Central memory CD8-positive, alpha-beta T cell (primary cell): Measurements from ENCODE around the gene MACF1.
"Not testable (repeated sequence)": the region's sequence is repeated elsewhere in the genome, so short reads cannot be mapped to it uniquely, and the experiment has no call there.

Experiments used
- ATAC-seq: fragments of 150-1000 bp; cut with Tn5 transposase; replicated peaks from 2 replicates; pipeline ENCODE4 v1.10.0; 2022; ENCODE audit warnings: mild to moderate bottlenecking, moderate FRiP score, moderate number of reproducible peaks; ENCODE audit not compliant: poor library complexity, severe bottlenecking; ENCODE audit errors: extremely low read depth
- DNase-seq, 2 donors: peaks; one replicate each; pipeline ENCODE4 v3.0.0; 2021; ENCODE audit warnings: low spot score in 2 of 2
- H3K27ac Mint-ChIP-seq: one replicate; pipeline ENCODE4 v1.8.0; 2022; ENCODE audit warnings: low read depth, mild to moderate bottlenecking, moderate library complexity, mixed read lengths
- H3K27me3 Mint-ChIP-seq: one replicate; pipeline ENCODE4 v1.8.0; 2022; ENCODE audit warnings: mixed read lengths
- H3K36me3 Mint-ChIP-seq: one replicate; pipeline ENCODE4 v1.8.0; 2022; ENCODE audit warnings: mild to moderate bottlenecking, moderate library complexity, mixed read lengths; ENCODE audit not compliant: insufficient read depth
- H3K4me1 Mint-ChIP-seq: one replicate; pipeline ENCODE4 v1.8.0; 2022; ENCODE audit warnings: mixed read lengths
- H3K4me3 Mint-ChIP-seq: one replicate; pipeline ENCODE4 v1.8.0; 2022; ENCODE audit warnings: mild to moderate bottlenecking, moderate library complexity, mixed read lengths
- H3K9me3 Mint-ChIP-seq: one replicate; pipeline ENCODE4 v1.8.0; 2022; ENCODE audit warnings: mixed read lengths

The MACF1 gene

DNA sequence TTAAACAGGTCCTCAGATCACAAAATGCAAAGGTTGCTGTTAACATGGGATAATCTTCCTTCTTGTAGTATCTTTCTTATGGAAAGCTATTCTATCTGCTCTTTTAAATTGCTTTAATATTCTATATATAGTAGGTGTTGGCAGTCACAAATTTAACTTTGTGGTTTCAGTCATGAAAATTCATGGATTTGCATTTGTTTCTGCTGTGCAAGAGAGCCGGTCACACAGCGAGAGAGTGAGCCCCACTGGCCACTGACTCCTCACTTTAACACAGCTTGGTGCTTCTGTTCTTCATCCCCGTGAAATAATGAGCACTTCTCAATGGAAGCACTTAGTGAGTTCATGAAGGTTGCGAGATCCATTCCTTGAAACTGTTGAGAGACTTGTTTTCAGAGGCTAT lies 268.8 kb downstream of the MACF1 start:
- H3K27me3 Mint-ChIP-seq, result no peaks in the 10 kb centered on the region
- no peaks in the 10 kb centered on the region for H3K9me3 Mint-ChIP-seq
- no peak overlapping the region for H3K4me3 Mint-ChIP-seq
- DNase-seq, result no peak
- H3K27ac Mint-ChIP-seq, result peak overlapping the region; percentile 13
- H3K36me3 Mint-ChIP-seq, result peaks cover 64% of the 10 kb centered on the region
- peaks cover 5% of the 10 kb centered on the region for H3K4me1 Mint-ChIP-seq
- ATAC-seq, result no peak

DNA sequence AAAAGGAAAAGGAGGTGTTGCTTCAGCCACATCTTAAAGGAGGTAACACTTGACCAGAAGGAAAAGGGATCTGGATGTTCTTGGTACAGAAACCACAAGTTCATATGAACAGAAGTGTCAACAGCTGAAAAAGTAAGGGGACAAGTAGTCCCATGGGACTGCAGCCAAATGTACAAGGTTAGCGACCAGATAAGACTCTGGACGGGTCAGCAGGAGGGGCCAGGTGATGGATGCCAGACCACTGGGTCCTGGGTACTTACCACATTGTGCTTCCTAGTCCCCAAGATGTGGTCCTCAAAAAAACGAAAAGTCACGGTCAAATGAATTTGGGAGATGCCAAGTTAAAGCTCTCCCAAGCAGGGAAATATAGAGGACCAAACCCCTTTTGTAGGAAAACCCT lies 270.3 kb downstream of the MACF1 start:
- Mint-ChIP-seq H3K9me3 (no peaks in the 10 kb centered on the region), H3K27me3 (no peaks in the 10 kb centered on the region), H3K27ac (no peak overlapping the region), H3K36me3 (peaks cover 59% of the 10 kb centered on the region), H3K4me3 (no peak overlapping the region), H3K4me1 (no peaks in the 10 kb centered on the region)
- no peak for DNase-seq
- no peak for ATAC-seq

DNA sequence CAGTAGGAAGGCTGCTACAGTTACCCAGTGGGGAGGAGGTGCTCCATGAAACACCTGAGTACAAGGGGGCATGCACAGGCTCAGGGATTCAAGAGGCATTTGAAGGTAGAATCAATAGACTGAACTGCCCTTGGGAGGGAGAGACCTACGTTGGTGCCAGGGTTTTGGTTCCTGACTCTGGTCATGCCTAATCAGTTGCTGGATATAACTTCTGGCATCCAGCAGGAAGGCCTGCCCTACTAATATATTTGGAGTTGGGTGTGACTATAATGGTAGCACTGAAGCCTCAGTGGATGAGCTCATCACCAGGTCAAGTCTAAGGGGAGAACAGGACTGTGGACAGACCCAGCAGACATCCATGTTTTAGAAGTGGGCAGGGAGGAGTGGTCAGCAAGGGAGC lies 271.1 kb downstream of the MACF1 start:
- not testable (repeated sequence) for H3K4me1 Mint-ChIP-seq, ATAC-seq, H3K27me3 Mint-ChIP-seq, H3K27ac Mint-ChIP-seq, H3K9me3 Mint-ChIP-seq, DNase-seq, H3K4me3 Mint-ChIP-seq
- peaks cover 63% of the 10 kb centered on the region for H3K36me3 Mint-ChIP-seq

DNA sequence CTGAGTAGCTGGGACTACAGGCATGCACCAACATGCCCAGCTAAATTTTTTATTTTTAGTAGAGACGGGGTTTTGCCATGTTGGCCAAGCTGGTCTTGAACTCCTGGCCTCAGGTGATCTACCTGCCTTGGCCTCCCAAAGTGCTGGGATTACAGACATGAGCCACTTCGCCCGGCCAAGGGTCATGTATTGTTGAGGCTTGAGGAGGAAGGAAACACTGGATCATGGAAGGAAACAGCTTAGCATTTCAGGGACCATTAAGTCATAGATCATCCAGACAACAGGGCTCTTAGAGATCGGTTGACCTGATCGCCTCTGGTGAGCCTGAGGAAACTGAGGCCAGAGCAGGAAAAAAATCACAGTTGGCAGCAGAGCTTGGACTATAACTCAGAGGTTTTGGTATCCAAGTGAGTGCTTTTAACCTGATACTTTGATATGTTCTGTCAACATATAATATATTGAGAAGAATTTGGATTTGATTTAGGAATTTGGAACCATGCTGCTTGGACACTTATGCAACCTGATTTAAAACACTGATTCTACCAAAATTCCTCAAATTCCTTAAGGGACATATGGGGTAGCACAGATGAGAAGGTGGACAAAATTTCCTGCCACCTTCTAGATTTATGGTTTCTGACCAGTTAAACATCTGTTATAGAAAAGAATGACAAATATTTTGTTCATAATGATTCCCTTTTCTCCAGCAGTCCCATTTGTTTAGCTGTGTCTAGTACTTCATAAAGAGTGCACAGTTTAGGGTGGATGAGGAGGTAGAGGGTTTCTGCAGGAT lies 273.8 kb downstream of the MACF1 start:
- H3K4me1 Mint-ChIP-seq, result no peaks in the 10 kb centered on the region
- H3K27ac Mint-ChIP-seq, result no peak overlapping the region
- ATAC-seq (no peak), DNase-seq (no peak)
- no peaks in the 10 kb centered on the region for H3K9me3 Mint-ChIP-seq
- no peaks in the 10 kb centered on the region for H3K27me3 Mint-ChIP-seq
- H3K4me3 Mint-ChIP-seq, result no peak overlapping the region
- peaks cover 67% of the 10 kb centered on the region for H3K36me3 Mint-ChIP-seq

DNA sequence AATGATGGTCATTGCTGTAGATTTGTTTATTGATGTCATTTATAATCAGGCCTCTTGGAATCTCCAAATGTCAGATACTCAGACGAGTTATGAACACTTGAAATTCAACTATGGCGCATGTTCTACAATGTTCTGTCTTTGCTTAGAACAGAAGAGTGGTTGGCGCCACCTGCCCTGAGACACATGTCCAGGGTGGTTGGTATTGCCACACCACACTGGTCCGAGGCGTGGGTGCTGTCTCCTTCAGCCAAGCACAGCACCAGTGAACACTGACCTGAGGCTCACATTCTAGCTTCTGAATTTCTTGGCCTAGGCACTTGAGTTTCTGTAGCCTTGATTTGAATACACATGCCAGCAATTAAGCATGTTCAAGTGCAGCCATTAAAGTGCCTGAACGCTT lies 276.8 kb downstream of the MACF1 start:
- peak overlapping the region; percentile 51 for H3K27ac Mint-ChIP-seq
- no peaks in the 10 kb centered on the region for H3K4me1 Mint-ChIP-seq
- DNase-seq (no peak), ATAC-seq (no peak)
- H3K9me3 Mint-ChIP-seq, result no peaks in the 10 kb centered on the region
- no peaks in the 10 kb centered on the region for H3K27me3 Mint-ChIP-seq
- H3K4me3 Mint-ChIP-seq, result no peak overlapping the region
- peaks cover 69% of the 10 kb centered on the region for H3K36me3 Mint-ChIP-seq

DNA sequence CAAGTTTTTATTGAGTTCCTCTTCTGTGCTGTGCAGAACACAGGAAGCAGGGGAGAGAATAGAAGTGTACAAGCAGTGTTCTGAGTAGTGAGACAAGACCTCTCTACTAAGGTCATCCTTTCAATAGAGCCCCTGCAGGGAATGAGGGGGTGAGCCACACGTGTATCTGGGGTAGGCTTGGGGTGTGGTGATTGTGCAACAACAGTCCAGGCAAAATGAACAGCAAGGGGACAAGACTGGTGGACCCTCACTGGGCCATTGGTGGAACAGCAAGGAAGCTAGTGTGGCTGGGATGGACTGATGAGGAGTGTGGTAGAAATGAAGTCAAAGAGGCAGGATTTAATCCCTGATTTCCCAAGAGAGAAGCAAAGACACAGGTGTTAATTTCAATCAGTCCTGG lies 278.8 kb downstream of the MACF1 start:
- DNase-seq (no peak), ATAC-seq (no peak)
- H3K4me1 Mint-ChIP-seq, result no peaks in the 10 kb centered on the region
- H3K9me3 Mint-ChIP-seq, result no peaks in the 10 kb centered on the region
- H3K4me3 Mint-ChIP-seq, result no peak overlapping the region
- H3K36me3 Mint-ChIP-seq, result peaks cover 68% of the 10 kb centered on the region
- H3K27me3 Mint-ChIP-seq, result no peaks in the 10 kb centered on the region
- H3K27ac Mint-ChIP-seq, result no peak overlapping the region

DNA sequence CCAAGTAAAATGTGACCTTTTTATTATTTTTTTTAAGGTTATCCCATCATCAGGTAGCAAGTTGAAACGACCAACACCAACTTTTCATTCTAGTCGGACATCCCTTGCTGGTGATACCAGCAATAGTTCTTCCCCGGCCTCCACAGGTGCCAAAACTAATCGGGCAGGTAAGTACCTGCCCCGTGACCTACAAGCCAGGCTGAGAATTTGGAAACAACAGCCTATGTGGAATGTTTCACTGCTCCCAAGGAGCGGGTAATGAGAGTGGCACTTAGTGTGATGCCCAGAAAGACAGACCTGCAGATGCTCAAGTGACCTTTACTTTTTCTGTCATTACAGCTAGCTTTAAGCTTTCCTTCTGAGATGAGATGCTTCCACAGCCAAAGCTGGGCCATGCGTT lies 280.1 kb downstream of the MACF1 start:
- no peak overlapping the region for H3K4me3 Mint-ChIP-seq
- DNase-seq (no peak), ATAC-seq (no peak)
- H3K36me3 Mint-ChIP-seq, result peaks cover 64% of the 10 kb centered on the region
- no peaks in the 10 kb centered on the region for H3K27me3 Mint-ChIP-seq
- no peak overlapping the region for H3K27ac Mint-ChIP-seq
- H3K9me3 Mint-ChIP-seq, result no peaks in the 10 kb centered on the region
- no peaks in the 10 kb centered on the region for H3K4me1 Mint-ChIP-seq

DNA sequence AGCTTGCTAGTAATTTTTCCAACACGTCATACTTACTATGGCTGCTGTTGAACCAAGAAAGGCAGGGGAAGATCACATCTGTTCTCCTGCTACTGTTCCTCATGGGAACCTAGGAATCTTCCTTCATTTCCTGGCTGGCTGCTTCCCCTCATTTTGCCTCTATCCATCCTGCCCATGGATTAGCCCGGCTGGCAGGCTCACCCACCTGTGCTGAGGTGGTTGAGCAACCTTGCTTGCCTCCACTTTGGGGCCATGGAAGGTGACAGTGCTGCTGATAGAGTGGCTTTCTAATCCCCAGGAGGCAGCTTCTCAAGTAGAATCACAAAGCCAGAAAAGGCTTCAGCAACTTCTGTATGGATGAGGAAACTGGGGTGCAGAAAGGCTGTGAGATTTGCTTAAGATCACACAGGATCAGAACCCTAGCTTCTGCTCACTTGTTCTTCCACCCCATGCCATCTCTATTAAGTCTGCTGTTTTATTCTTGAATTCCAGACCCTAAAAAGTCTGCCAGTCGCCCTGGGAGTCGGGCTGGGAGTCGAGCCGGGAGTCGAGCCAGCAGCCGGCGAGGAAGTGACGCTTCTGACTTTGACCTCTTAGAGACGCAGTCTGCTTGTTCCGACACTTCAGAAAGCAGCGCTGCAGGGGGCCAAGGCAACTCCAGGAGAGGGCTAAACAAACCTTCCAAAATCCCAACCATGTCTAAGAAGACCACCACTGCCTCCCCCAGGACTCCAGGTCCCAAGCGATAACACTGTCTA lies 280.7 kb downstream of the MACF1 start:
- Mint-ChIP-seq H3K36me3 (peaks cover 57% of the 10 kb centered on the region), H3K27ac (no peak overlapping the region), H3K4me3 (no peak overlapping the region), H3K9me3 (no peaks in the 10 kb centered on the region), H3K27me3 (no peaks in the 10 kb centered on the region), H3K4me1 (peaks cover 1% of the 10 kb centered on the region)
- ATAC-seq (no peak), DNase-seq (no peak)

DNA sequence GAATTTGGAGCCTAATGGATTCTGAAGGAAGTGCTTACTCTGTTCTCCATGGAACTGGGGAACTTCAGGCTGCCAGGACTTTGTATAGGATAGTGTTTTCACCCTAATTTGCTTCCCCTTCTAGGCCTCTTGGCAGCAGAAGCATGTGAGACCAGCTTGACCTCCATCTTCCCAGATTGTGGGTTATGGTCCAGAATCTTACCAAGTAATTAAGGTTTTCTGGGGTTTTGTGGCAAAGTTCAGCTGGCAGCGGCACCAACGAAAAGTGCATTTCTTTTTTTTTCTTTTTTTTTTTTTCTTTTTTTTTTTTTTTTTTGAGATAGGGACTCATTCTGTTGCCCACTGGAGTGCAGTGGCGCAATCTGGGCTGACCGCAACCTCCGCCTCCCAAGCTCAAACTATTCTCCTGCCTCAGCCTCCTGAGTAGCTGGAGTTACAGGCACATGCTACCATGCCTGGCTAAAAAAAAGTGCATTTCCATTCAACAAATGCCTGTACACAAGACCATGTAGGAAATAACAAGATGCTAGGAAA lies 283.6 kb downstream of the MACF1 start:
- Mint-ChIP-seq H3K36me3 (peaks cover 34% of the 10 kb centered on the region), H3K4me1 (peaks cover 7% of the 10 kb centered on the region)
- no peak for ATAC-seq

DNA sequence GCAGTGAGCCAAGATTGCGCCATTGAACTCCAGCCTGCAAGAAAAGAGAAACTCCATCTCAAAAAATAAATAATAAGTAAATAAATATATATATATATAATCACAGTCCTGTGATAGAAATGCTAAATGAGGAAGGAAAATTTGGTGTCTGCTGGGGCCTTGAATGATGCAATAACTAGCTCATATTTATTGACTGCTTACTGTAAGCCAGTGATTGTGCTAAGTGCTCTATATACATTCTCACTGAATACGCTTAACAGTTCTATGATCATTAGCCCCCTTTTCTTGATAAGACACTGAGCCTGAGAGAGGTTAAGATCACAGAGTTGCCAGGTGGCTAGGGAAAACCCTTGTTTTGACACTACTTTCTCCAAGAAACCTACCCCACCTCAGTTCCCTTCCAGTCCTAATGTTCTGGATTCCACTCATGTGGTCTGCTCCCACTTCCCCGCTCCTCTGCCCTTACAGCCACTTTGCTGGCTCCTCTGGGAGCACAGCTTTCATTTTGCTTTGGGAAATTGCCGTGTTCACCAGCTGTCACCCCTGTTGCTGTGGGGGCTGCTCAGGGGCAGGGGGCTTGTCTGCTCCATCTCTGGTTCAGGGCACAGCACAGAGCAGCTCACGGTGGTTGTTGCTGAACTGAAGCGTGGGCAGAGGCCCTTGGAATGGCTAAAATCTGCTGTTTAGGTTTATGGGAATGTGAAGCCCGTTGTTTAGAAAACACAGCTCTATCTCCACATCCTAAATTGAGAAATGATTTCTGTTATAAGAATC lies 284.5 kb downstream of the MACF1 start:
- peaks cover 14% of the 10 kb centered on the region for H3K27me3 Mint-ChIP-seq
- H3K4me3 Mint-ChIP-seq, result no peak overlapping the region
- no peak overlapping the region for H3K27ac Mint-ChIP-seq
- no peak for ATAC-seq
- no peak for DNase-seq
- H3K36me3 Mint-ChIP-seq, result peaks cover 26% of the 10 kb centered on the region
- H3K4me1 Mint-ChIP-seq, result peaks cover 7% of the 10 kb centered on the region
- H3K9me3 Mint-ChIP-seq, result no peaks in the 10 kb centered on the region

More for the DNA sequence above, 283.6 kb downstream of the MACF1 start:
- H3K9me3 Mint-ChIP-seq, result no peaks in the 10 kb centered on the region
- H3K4me3 Mint-ChIP-seq, result no peak overlapping the region
- peaks cover 5% of the 10 kb centered on the region for H3K27me3 Mint-ChIP-seq
- DNase-seq, result no peak
- no peak overlapping the region for H3K27ac Mint-ChIP-seq

DNA sequence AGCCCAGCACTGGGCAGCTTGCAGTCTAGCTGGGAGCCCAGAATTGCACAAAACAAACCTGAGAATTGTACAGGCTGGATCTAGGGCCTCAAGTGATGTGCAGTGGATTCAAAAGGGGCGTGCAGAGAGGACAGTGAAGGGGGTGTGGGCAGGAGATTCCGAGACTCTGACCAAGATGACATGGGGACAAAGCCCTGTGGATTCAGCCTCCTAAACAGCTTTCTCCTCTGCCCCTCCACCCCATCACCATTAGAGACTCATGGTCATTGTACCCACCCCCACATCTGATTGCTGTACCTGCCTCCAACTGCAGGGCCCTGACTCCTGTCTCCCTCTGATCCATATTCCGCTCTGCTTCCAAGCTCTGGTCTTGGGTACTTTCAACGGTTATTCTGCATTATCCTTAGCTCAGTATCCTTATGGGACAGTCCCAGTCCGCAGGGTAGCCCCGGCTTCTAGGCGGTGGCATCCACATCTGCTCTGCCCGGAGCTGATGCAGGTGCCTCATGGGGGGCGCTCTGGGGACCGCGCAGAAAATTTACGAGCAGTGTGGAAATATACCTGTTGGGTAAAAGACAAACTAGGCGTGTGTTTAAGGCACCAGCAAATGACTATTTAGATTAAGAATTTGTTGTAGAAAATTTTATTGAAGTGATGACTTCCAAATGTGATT lies 285.2 kb downstream of the MACF1 start:
- Mint-ChIP-seq H3K4me3 (peak overlapping the region; percentile 75), H3K36me3 (peaks cover 22% of the 10 kb centered on the region), H3K9me3 (no peaks in the 10 kb centered on the region), H3K27ac (no peak overlapping the region), H3K4me1 (peaks cover 7% of the 10 kb centered on the region), H3K27me3 (peaks cover 21% of the 10 kb centered on the region)
- no peak for DNase-seq
- no peak for ATAC-seq

DNA sequence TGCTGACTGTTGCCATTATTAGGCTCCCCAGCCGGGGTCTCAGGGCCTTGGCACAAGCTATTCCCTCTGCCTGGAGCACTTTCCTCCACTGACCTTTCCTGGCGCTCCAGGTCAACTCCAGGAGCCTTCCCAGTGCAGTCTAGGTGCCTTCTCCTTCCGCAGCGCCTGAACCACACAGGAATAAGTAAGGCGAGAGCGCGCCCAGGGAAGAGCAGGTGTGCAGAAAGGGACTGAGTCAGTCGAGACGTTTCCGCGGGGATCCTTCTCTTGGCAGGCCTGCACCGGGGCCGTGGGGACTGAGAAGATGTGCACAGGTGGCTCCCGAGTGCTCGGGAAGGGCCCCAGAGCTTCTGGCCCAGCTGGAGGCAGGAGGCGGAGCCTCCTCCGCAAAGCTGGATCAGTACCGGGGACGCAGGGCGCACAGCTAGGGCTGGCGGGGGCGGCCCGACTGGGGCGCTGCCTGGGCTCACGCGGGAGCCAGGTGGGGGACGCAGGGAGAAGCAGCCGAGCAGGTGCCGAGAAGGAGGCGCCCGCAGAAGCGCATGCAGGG lies 286.2 kb downstream of the MACF1 start:
- H3K36me3 Mint-ChIP-seq, result peaks cover 13% of the 10 kb centered on the region
- ATAC-seq (peak; percentile 38), DNase-seq (no peak)
- no peak overlapping the region for H3K27ac Mint-ChIP-seq
- H3K4me3 Mint-ChIP-seq, result peak overlapping the region; percentile 75
- H3K9me3 Mint-ChIP-seq, result no peaks in the 10 kb centered on the region
- peaks cover 7% of the 10 kb centered on the region for H3K4me1 Mint-ChIP-seq
- H3K27me3 Mint-ChIP-seq, result peaks cover 22% of the 10 kb centered on the region
